CD4-positive, alpha-beta T cell treated with Interleukin-12 subunit alpha and Interleukin-12 subunit beta, for 1 hour (primary cell): ENCODE measurements around the gene C1orf141.
"Not testable (repeated sequence)": the region's sequence is repeated elsewhere in the genome, so short reads cannot be mapped to it uniquely, and the experiment has no call there.

Experiments
- DNase-seq: peaks from one replicate; pipeline ENCODE4 v3.0.0-alpha.2; 2020

Gene C1orf141

DNA sequence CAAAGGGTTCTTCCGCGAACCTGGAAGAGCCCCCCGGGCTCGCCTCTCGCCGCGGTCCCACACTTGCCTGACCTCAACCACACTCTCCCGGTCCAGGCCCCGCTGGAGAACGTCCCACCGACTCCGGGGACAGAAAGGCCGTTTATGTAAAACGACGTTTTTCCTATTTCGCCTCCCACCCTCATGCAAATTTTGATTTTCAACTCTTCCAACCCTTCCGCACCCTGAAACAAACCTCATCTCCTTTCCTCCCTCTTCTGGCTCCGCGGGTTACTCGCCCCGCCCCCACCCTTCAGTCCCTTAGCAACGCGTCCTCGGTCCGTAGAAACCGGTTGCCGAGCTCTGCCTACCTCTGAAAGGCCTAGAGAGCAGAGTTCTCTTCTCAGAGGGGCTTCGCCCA is at the start of gene C1orf141:
C1orf141 (minus strand) TSS at position 276 of the 400 bp plus-strand sequence. CDS start 7,730 bp downstream, outside the sequence.
- no peak for DNase-seq

DNA sequence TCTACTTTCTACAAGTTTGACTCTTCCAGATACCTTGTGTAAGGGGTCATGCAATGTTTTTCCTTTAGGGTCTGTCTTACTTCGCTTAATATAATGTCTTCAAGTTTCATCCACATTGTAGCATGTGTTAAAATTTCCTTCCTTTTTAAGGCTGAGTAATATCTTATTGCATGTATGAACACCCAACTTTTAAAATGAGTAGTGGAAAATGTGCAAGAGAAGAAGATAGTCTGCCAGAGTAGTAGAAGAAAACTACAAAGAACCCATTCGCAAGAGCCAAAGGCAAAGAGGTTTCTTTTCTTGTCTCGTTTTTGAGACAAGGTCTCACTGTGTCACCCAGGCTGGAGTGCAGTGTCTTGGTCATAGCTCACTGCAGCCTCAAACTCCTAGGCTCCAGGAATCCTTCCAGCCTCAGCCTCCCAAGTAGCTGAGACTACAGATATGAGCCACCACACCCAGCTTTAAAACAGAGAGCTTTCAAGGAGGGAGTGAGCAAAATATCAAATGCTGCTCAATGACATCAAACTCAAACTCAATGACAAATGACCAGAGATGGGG is 40.8 kb upstream of the C1orf141 start:
- no peak for DNase-seq

- DNase-seq = no peak
These were observed 40.0 kb upstream of the C1orf141 start for GRCh38 chr1:67174716-67175284.

DNA sequence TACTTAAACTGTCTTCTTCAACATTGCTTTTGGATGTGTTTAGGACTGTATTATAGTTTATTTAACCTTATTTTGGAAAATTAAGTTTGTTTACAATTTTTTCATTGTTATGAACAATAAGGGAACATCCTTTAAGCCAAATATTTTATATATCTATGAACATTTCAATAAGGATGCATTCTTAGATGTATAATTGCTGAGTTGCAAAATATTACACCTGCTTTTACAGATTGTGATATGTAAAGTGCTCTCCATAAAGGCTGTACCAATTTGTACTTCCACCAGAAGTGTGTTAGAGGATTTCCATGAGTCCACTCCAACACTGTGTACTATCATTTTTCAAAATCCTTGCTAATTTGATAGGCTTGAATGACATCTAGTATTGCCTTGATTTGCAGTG is 39.2 kb upstream of the C1orf141 start:
- no peak for DNase-seq

- peak; percentile 49 for DNase-seq
These were observed 37.2 kb upstream of the C1orf141 start for GRCh38 chr1:67171978-67172377.

DNA sequence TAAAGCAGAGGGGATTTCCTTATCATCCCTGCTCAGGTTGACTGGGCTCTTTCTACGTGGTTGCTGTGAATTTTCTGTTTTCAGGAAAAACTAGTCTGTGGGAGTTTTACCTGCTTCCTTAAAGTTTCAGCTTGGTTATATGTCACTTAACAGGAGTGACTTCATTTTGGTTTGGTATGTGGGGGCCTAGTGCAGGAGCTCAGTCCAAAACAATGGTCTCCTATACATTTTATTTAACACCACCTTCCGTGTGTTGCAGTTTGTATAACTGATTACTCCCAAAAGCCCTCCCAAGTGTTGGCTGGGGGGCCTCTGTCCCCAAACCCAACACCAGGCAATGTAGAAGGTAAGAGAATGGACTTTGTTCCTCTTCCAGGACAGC is 36.8 kb upstream of the C1orf141 start:
- DNase-seq = no peak

DNA sequence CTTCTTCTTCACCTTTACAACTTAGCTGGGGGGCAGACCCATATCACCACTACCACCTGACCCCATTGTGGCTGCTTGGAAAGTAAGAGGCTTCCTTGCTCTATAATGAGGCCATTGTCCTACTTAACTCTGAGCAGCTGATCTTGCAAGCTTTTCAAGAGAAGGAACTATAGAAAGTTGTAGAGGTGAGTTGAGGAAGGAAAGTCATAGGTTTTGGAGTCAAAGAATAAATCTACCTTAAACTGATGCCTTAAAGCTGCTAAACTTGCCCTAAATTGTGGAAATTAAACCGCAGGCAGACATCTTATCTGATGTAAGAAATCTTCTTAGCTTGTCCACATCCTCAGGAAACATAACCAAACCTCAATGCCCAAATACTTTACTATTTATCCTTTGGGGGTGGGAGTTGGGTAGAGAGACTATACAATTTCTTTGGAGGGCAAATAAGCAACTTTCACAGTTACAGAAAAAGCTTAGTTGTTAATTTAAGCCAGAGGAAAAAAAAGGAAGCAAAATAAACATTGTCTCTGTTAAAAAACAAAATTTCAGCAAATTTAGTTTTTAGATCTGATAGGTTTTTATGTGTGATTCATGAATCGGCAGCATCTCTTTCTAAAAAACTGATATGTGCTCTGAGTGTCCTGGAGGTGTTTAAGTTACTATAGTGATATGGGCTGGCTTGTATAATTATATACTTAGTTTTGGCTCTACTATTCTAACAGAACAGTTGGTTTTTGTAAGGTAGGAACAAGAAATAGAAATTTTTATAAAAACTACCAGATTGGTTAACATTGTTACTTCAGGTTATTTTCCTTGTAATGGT is 36.2 kb upstream of the C1orf141 start:
- peak; percentile 56 for DNase-seq

GRCh38 chr1:67169932-67170331 is 35.2 kb upstream of the C1orf141 start:
- no peak for DNase-seq

DNA sequence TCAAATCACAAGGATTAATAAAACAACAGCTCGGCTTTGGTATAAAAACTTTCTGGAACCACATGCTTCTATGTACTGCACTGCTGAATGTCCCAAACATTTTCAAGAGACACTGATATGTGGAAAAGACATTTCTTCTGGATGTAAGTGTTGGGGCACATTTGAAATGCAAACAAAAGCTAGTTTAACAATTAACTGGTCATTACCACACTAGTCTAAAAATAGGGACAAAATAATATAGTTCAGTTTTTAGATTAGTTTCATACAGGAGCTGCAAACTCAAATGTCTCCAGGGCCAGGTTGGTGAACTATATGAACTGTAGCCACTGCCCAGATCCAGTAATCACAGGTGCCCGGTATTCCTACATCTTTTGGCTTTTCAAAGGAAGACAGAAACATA is 34.7 kb upstream of the C1orf141 start:
- no peak for DNase-seq

GRCh38 chr1:67166196-67166595 is 31.4 kb upstream of the C1orf141 start, which contains the start of gene IL23R:
Gene IL23R, plus strand, starts transcription at chr1:67166454. Its CDS starts 1,667 bp downstream, at chr1:67168121.
- peak; percentile 45 for DNase-seq

DNA sequence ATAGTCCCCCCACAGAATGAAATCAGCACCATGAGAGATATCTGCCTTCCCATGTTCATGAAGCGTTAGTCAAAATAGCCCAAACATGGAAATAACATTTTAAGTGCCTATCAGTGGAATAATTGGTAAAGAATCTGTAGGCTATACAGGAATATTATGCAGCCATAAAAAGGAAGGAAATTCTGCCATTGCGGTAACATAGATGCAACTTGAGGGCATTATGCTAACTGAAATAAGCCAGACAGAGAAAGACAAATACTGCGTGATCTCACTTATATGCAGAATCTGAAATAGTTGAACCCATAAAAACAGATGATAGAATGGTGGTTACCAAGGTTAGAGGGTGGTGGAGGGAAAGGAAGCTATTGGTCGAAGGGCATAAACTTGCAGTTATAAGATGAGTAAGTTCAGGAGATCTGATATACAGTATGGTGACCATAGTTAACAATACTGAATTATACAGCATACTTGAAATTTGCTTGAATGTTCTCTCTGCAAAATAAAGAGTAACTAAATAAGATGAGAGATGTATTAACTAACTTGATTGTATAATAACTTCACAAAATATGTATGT is 30.8 kb upstream of the C1orf141 start:
- no peak for DNase-seq

GRCh38 chr1:67162954-67163353 is 28.2 kb upstream of the C1orf141 start:
- DNase-seq = no peak

- DNase-seq = no peak
These were observed 24.5 kb upstream of the C1orf141 start for GRCh38 chr1:67159233-67159632.

DNA sequence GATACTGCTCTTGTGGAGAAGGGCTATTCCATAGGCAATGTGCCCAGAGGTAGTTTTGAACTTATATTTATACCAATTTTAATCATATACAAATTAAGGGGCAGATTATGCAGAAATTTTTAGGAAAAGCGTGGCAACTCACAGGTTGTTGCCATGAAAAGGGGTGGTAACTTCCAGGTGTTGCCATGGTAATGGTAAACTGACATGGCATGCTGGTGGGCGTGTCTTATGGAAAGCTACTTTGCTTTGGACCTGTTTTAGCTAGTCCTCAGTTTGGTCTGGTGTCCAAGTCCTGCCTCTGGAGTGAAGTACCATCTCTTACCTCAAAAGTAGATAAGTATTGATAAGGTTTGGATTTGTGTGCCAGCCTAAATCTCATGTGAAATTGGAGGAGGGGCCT is 23.6 kb upstream of the C1orf141 start:
- DNase-seq = no peak

- no peak for DNase-seq
These were observed 16.2 kb upstream of the C1orf141 start for GRCh38 chr1:67150931-67151330.

- DNase-seq = peak; percentile 68
These were observed 14.5 kb upstream of the C1orf141 start for GRCh38 chr1:67149179-67149770.

GRCh38 chr1:67148516-67149178 is 13.9 kb upstream of the C1orf141 start:
- no peak for DNase-seq

GRCh38 chr1:67147973-67148372 is 13.2 kb upstream of the C1orf141 start:
- DNase-seq = not testable (repeated sequence)

DNA sequence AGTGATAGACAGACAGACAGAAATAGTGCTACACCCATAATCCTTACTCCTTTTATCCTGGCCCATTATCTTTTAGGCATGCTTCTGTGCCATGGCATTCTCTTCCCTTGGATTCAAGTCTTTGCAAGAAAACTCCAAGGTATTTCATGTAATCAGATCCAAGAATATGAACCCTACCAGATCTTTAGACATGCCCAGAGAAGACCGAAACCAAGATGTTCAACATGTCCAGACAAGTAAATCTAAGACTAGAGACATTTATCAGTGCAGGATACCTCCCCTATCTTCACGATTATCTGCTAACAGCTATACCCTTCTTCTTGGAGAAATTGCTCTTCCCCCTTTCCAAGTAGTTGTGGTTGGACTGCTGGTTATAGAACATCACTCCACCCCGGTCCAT is 11.8 kb upstream of the C1orf141 start:
- DNase-seq = no peak

DNA sequence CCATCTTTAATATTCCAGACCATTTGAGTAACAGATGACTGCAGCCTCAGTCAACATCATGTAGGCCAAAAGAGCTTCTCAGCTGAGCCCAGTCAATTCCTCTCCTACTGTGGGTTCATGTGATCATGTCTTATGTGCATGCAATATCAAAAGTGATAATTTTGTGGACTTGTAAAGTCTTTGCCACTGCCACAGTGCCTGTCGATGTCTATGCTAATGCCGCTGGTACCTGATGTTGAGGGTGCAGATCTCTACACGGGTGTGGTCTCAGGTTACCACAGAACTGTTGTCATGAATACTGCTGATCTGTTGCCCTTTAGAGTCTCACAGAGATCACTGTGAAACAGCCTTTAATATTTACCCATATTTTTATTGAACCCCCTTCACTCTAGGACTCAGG is 11.3 kb upstream of the C1orf141 start:
- DNase-seq = no peak

GRCh38 chr1:67144696-67145095 is 9.9 kb upstream of the C1orf141 start:
- peak; percentile 33 for DNase-seq

GRCh38 chr1:67143966-67144365 is 9.2 kb upstream of the C1orf141 start:
- no peak for DNase-seq

- peak; percentile 22 for DNase-seq
These were observed 8.2 kb upstream of the C1orf141 start for GRCh38 chr1:67142931-67143330.
